GM18907 (cell line): Measurements from ENCODE around the gene TMUB2.

ENCODE experiments used
- ATAC-seq: cut with Tn5 transposase; IDR thresholded peaks from one replicate; pipeline ENCODE4 v1.9.1; 2021; ENCODE audit warnings: mild to moderate bottlenecking, moderate library complexity; ENCODE audit not compliant: unreplicated experiment

Gene TMUB2

DNA sequence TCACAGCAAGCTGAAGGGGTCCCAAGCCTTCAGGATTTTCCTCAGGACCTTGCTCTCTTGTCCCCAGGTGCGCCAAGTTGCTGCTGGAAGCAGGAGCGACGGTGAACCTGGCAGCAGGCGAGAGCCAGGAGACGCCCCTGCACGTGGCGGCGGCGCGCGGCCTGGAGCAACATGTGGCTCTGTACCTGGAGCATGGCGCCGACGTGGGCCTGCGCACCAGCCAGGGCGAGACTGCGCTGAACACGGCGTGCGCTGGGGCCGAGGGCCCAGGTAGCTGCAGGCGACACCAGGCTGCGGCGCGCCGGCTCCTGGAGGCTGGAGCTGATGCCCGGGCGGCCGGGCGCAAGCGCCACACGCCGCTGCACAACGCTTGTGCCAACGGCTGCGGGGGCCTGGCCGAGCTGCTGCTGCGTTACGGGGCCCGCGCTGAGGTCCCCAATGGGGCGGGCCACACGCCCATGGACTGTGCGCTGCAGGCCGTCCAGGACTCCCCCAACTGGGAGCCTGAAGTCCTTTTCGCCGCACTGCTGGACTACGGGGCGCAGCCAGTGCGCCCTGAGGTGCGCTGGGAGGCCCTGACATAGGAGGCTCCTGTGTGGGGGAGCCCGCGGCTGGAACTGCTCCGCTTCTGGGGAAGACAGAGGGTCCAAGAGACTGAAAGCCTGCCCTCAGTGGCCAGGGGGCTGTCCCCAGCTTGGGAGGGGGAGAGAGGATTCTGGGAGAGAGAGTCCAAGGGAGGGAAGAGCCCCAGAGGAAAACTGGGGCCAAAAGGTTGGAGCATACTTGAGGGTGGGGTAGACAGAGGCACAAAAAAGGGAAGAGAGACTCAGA is 9.9 kb upstream of the TMUB2 start:
- ATAC-seq = no peak

DNA sequence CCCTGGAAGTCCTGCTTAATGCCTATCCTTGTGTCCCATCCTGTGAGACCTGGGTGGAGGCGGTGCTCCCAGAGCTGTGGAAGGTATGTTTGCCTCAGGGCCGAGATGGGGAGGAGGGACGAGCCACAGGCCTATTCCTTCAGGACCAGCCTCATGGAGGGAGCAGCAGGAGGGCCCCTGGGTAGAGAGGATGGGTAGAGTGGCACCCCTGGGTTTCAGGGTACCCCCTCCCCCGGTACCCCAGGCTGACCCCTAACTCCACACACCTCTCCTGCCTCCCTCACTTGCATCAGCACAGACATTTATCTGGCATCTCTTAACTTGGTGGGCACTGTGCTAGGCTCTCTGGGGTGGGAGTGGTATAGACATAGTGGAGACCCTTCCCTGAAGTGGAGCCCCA is 9.1 kb upstream of the TMUB2 start:
- ATAC-seq = no peak

DNA sequence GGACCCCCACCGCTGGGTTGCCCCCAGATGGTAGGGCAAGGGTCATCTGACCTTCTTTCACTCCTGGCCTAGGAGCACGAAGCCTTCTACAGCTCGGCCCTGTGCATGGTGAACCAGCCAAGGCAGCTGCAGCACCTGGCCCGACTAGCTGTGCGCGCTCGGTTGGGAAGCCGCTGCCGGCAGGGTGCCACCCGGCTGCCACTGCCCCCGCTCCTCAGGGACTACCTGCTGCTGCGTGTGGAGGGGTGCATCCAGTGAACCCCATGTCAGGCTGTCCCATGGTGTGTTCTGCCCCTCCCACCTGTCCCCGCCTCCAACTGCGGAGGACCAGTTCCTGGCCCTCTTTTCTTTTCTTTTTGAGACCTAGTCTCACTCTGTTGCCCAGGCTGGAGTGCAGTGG is 8.6 kb upstream of the TMUB2 start:
- ATAC-seq = no peak

DNA sequence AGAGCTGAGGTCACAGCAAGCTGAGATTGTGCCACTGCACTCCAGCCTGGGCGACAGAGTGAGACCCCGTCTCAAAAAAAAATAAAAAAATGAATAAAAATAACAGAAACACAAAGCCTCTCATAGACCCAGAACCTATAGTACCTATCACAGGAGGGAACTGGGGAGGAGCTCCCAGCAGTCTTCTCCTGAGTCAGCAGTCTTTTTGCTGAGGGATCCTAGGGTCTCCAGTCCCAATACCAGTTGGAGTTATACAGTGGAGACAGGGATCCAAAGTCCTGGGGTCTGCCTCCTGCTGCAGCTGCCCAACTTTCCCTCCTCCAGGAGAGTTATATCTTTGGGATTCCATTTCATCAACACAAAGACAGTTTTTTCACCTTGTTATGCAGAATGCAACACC is 3.7 kb upstream of the TMUB2 start:
- ATAC-seq = no peak

DNA sequence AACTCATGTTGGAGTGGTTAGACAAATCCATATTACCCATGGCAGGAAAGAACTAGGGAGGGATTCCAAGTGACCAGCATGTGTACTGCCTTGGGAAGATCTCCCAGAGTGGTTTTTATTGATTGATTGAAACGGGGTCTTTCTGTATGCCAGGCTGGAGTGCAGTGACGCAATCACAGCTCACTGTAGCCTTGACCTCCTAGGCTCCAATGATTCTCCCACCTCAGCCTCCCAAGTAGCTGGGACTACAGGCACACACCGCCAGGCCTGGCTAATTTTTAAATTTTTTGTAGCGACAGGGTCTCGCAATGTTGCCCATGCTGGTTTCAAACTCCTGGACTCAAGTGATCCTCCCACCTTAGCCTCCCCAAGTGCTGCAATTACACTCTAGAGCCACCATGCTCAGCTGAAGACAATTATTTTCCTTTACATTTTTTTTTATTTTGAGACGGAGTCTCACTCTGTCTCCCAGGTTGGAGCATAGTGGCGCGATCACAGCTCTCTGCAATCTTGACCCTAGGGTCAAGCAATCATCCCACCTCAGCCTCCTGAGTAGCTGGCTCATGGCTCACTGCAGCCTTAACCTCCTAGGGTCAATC is 2.5 kb upstream of the TMUB2 start:
- ATAC-seq = no peak

DNA sequence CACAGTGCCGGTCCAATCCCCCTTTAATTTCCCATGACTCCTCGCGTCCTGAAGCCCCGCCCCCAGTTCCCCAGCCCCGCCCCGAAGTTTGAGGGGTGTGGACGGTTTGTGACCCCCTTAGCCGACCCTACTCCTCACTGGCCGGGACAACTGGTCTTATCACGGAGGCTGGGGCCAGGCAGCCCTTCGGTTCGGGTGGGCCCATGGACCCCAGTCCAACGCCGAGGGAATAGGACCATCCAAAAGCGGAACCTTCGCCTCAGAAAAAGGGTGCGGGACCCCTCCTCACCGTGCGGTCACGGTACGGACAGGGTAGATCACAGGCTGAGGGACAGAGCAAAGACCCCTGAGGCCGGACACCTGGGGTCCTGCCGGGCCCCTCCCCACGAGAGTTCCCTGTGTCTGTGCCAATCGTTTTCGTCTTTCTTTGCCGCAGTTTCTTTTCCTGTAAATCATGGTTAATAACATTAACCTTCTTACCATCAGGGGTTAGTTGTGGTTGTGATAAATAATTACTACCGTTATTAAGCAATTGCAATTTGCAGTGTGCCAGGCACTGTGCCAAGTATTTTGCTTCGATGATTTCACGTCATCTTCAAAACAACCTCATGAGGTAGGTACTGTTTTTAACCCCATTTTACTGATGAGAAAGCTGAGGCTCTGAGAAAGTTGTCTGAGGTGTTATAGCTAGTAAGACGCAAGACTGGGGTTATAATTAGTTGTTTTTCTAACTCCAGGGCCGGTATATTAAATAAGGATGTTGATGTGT is 543 bp downstream of the TMUB2 start:
- peak; percentile 42 for ATAC-seq

DNA sequence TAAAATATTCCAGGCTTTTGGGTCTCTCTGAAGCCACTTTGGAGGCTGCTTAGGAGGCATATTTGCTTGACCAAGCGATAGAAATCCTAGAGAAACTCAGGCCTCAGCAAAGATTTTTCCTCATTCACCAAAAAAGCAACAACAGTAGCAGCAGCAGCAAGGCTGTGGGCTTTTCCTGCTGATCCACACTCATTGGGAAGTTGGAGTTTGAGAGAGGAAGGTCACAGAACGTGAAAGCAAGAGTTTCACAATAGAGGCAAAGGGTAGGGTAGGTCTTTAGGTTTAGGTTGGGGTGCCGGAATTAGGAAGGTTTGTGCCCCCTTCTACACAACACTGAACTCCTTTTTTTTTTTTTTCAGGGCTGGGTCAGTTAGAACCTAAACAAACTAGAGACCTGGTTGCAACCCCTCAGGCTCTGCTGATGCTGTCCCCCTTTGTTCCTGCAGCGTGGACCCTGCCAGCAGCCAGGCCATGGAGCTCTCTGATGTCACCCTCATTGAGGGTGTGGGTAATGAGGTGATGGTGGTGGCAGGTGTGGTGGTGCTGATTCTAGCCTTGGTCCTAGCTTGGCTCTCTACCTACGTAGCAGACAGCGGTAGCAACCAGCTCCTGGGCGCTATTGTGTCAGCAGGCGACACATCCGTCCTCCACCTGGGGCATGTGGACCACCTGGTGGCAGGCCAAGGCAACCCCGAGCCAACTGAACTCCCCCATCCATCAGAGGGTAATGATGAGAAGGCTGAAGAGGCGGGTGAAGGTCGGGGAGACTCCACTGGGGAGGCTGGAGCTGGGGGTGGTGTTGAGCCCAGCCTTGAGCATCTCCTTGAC is 2.0 kb downstream of the TMUB2 start:
- no peak for ATAC-seq

DNA sequence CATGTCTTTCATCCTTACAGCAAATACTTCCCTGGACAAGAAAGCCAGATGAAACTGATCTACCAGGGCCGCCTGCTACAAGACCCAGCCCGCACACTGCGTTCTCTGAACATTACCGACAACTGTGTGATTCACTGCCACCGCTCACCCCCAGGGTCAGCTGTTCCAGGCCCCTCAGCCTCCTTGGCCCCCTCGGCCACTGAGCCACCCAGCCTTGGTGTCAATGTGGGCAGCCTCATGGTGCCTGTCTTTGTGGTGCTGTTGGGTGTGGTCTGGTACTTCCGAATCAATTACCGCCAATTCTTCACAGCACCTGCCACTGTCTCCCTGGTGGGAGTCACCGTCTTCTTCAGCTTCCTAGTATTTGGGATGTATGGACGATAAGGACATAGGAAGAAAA is 3.7 kb downstream of the TMUB2 start:
- no peak for ATAC-seq

DNA sequence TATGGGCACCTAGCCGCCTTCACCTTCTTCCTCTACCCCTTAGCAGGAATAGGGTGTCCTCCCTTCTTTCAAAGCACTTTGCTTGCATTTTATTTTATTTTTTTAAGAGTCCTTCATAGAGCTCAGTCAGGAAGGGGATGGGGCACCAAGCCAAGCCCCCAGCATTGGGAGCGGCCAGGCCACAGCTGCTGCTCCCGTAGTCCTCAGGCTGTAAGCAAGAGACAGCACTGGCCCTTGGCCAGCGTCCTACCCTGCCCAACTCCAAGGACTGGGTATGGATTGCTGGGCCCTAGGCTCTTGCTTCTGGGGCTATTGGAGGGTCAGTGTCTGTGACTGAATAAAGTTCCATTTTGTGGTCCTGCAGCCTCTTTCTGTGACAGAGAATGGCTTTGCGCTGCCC is 4.6 kb downstream of the TMUB2 start:
- ATAC-seq = no peak

DNA sequence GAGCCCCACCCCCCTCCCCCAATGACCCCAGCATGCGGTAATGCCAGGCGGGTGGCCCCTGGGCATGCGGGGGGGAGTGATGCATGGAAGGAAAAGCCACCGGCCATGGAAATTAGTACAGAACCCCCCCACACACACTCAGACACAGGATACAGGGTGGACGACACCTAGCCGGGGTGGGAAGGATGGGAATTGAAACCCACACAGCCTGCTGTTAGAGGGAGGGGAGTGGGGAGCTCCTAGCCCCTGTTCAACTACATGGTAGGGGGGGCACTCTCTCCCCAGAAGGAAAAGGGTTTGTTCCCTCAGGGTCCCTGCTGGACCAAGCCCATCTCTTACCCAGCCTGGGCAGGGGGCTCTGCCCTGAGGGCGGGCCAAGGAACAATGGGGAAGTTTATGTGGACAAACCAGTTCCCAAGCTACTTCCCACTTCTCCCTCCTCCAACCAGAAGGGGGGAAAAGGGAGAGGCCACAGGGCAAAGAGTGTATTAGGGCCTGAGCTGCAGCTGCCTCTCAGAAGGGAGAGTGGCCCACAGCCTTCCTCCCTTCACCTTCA is 5.2 kb downstream of the TMUB2 start:
- no peak for ATAC-seq

DNA sequence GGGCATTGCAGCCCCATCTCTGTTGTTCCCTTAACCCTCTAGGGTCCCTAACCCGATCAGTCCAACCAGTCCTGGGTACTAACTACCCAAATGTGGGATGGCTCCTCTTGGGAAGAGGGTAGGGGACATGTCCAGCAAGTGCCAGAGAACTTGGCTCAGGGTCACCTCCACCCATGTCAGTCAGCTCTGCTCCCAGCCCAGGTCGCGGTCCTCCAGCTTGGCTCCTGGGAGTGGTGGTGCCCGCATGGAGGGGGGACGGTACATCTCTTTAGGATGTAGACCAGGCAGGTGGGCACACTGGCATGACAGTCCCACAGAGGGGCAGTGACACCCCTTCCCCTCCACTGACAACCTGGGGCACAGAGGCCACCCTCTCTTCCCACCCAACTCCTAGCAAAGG is 6.0 kb downstream of the TMUB2 start:
- ATAC-seq = no peak

DNA sequence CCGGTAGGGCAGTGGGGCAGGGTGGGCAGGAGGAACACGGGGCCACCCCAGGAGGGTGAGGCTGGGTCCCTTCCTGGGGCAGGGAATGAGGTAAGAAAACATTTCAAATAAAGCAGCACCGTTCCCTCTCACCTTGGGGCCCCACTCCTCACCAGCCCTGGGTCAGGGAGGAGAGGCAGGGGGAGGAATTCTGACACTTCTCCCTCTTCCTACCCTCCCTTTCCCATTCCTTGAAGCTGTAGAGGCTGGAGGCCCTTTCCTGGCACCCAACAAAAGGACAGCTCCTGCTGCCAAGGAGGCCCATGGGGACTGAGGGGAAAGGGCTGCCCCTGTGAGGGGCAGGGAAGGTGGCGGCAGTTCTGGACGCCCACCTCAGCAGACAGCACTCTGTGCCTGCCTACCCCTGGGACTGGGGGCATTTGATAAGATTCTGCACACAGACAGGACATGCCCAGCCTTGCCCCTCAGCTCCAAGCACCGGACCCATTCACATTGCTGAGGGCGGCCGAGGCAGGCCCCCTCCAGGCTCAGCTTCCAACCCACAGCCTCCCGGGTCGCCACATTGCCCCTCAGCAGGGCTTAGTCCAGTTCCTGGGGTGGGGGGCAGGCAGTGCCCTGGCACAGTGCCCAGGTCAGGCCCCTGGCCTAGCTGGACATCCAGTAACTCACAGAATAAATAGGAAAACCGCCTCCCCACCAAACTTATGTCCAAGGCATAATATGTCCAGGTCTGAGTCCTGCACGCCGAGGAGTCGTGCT is 6.7 kb downstream of the TMUB2 start:
- ATAC-seq = no peak

DNA sequence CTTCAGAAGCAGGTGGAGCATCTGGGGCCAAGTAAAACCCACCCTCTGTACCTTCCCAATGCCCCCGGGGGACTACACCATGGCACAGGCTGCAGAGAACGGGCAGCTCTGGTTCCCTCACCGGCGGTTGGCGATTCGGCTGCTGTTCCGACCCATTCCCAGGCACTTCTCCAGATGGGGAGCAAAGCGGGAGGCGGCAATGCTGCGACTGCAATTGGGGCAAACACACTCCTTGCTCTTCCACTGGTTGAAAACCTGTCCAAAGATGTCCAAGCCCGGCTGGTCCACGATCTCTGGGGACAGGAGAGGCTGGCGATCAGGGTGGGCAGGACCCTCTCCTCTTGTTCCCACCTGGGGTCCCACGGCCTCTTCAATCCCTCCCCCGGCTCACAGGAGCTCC is 10.3 kb downstream of the TMUB2 start:
- ATAC-seq = no peak

DNA sequence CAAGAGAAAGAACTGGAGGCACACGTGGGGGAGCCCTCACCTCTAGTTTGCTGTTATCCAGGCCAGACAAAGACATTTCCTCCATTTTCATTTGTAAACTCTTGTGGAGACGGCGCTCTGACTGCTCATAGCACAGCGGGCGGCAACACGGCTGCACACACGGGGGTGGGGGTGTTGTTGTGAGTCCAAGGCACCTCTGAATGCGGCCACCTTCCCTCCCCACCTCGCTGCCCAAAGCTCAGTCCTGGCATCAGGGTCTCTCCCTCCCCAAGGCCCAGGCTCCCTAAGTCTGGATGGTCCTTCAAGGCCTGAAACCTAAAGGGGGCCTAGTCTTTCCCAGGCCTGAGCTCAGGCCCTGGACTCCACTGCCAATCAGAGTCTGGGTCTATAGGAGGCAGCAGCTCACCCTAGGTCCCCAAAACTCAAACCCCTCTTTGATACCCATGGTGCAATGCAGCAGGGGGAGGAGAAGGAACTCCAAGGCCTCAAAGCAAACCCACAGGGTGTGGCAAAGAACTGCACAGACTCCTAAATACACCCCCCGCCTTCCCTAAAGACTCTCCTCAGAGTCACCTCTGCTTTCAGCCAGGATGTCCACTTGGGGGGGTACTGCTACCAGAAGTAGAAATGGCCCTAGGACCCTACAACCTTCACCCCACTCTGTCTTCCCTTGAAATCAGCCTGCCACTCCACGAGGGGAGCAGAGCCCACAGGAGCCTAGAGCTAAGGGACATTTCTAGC is 11.4 kb downstream of the TMUB2 start:
- ATAC-seq = no peak

DNA sequence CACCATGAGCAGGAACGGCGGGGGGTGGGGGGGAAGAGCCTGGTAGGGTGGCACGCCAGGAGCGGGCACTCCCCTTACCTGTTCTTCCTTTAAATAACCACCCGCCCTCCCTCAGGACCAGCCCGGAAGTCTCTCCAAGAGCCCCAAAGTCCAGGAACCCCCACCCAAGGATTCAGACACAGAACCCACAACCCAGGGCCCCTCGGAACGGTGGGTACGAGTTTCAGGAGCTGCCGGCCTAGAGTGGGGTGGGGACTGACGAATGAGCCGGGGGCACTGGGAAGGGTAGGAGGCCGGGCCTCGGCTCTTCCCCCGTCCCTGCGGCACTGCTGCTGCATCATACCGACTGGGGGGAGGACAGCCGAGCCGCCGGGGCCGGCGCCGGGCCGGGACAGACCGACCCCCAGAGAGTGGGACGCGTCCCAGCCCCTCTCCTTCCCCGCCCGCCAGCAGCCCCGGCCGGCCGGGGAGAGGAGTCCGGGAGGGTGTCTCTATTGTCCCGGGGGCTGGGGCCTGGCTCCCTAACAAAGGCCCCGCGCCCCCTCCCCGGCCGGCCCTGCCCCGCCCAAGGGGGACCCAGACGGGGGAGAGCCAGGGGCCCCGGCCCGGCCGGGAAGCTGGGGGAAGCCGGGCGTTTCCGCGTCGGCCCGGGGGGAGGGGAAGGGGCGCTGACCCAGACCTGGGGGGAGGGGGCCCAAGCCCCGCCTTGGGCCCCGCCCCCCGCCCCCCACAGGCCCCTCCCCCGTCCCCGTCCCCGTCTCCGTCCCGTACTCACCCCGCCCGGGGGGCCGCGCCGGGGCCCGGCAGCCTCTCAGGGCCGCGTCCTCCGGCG is 12.2 kb downstream of the TMUB2 start:
- peak; percentile 23 for ATAC-seq

DNA sequence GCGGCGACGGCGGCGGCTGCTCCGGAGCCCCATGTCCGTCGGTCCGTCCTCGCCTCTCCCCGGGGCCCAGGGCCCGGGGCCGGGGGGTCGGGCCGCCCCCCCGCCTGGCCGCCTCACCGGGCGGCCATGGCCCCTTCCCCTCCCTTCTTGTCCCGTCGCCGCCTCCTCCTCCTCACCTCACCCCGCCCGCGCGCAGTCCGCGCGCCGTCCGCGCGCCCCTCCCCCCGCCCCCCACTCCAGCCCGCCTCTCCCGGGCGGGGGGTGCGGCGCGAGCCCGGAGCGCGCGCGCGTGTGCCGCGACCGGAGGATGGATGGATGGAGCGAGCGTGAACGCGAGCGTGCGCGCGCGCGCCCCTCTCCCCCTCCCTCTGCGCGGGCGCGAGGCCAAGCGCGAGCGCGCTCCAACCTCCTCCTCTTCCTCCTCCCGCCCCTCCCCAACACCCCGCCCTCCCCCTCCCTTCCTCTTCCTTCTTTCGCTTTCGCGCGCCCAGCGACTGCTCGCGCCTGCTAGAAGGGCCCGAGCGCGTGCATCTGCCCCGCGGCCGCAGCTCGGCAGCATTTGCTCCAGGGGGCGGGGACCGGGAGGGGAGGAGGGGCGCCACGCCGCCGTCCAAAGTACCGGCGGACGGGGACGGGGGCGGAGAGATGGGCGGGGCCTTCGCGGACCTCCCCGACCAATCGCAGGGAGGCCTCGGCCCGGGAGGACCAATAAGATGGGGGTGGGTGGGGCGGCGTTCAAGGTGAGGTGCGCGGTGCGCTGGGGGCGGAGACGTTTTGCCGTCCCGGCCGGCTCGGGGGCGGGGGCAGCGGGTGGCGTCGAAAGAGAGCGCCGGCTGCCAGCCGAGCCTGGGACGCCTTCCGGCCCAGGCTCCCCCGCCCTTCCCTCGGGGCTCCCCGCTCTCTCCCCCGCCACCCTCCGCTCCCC is 13.0 kb downstream of the TMUB2 start, which contains the start of gene ATXN7L3:
Gene ATXN7L3 (minus strand): TSS at position 332 of the 925 bp plus-strand sequence. CDS start 1,814 bp downstream, outside the sequence.
- ATAC-seq = peak; percentile 55

DNA sequence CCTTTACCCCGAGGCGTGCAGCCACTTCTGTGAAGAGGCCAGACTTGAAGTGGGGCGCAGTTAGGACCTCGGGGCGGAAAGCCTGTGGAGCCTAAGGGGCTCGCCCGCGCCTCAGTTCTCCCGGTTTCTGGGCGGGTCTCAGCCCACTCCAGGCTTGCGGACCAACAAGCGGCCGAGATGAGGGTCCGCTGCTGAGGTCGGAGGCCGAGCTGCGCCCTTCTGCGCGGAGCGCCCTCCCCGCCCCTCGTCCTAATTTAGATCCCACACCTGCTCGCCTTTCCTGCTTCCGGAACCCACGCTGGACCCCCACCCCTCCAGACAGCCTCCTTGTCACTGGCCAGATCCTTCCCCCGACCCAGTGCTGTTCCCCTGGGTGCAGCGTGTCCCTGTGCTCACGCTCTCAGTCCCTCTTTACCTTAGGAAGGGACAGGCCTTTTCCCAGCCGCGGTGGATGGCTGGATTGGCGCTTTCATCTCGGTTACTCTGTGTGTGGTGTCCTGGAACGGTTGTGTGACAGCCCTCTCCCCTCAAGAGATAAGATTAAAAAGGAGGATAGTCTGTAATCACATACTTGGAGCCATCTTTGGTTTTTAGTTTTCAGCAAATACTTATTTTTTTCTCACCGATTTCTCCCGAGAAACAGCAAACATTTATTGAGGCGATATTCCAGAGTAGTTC is 13.8 kb downstream of the TMUB2 start:
- no peak for ATAC-seq
